CD8-positive, alpha-beta memory T cell (primary cell): Measurements from ENCODE around the gene GABRA4. TPM values are rescaled to one million over a fixed set of nuclear protein-coding genes. Genes with fewer than 3 reads are reported as not detected.

ENCODE experiments used
- CTCF ChIA-PET: fragments of 350-600 bp; sonication (Branson Sonifier 250); formaldehyde crosslinking; loops from one replicate; lab custom pipeline; 2021; ENCODE audit warnings: antibody characterized with exemption; lab: Charles Lee
- POLR2A ChIA-PET: fragments of 350-600 bp; sonication (Branson Sonifier 250); formaldehyde crosslinking; loops from one replicate; lab custom pipeline; 2021; ENCODE audit warnings: antibody characterized with exemption; lab: Charles Lee
- DNase-seq, 5 donors: peaks; one replicate each; pipeline versions ENCODE4 v3.0.0 to v3.0.0-alpha.2; 2020 to 2022; ENCODE audit warnings: mixed read lengths in 1 of 5
- H3K27ac ChIP-seq: one replicate; pipeline ENCODE4 v1.7.0; 2013; ENCODE audit warnings: low read depth, mild to moderate bottlenecking, low read length, moderate library complexity
- H3K27me3 ChIP-seq: 2 replicates; pipeline ENCODE4 v1.7.0; 2013; ENCODE audit warnings: low read length, mild to moderate bottlenecking; ENCODE audit not compliant: insufficient read depth, poor library complexity, severe bottlenecking
- H3K36me3 ChIP-seq: 2 replicates; pipeline ENCODE4 v1.7.0; 2013; ENCODE audit warnings: mild to moderate bottlenecking, low read length, moderate library complexity; ENCODE audit not compliant: insufficient read depth
- H3K4me1 ChIP-seq: 2 replicates; pipeline ENCODE4 v1.7.0; 2013; ENCODE audit warnings: mild to moderate bottlenecking, low read length, moderate library complexity; ENCODE audit not compliant: insufficient read depth
- H3K4me3 ChIP-seq: 2 replicates; pipeline ENCODE4 v1.7.0; 2013; ENCODE audit warnings: mild to moderate bottlenecking, low read length
- H3K9me3 ChIP-seq: 2 replicates; pipeline ENCODE4 v1.7.0; 2013; ENCODE audit warnings: mild to moderate bottlenecking, low read length
- H3K27ac Mint-ChIP-seq, 8 donors: one replicate each; pipeline ENCODE4 v1.8.0; 2020 to 2021; ENCODE audit warnings: mixed read lengths in 8 of 8, mild to moderate bottlenecking in 6 of 8, inconsistent platforms in 3 of 8, moderate library complexity in 3 of 8
- H3K27me3 Mint-ChIP-seq, 2 donors: one replicate each; pipeline ENCODE4 v1.8.0; 2020 to 2021; ENCODE audit warnings: mixed read lengths in 2 of 2, mild to moderate bottlenecking in 1 of 2, moderate library complexity in 1 of 2
- H3K36me3 Mint-ChIP-seq, 3 donors: one replicate each; pipeline ENCODE4 v1.8.0; 2020 to 2021; ENCODE audit warnings: mixed read lengths in 3 of 3, inconsistent platforms in 1 of 3, mild to moderate bottlenecking in 1 of 3
- H3K4me1 Mint-ChIP-seq, 3 donors: one replicate each; pipeline ENCODE4 v1.8.0; 2020 to 2021; ENCODE audit warnings: mixed read lengths in 3 of 3, inconsistent platforms in 1 of 3, mild to moderate bottlenecking in 1 of 3
- H3K4me3 Mint-ChIP-seq, 7 donors: one replicate each; pipeline ENCODE4 v1.8.0; 2020 to 2021; ENCODE audit warnings: mixed read lengths in 7 of 7, mild to moderate bottlenecking in 6 of 7, moderate library complexity in 4 of 7, inconsistent platforms in 2 of 7
- H3K9me3 Mint-ChIP-seq, 5 donors: one replicate each; pipeline ENCODE4 v1.8.0; 2020 to 2022; ENCODE audit warnings: mixed read lengths in 5 of 5, mild to moderate bottlenecking in 3 of 5, moderate library complexity in 2 of 5, inconsistent platforms in 1 of 5
- polyA plus RNA-seq: library from polyadenylated mRNA; unstranded; fragments of 300-500 nt; fragmentation: Illumina TruSeq; gene quantifications from one replicate; pipeline ENCODE4 v1.2.3, GENCODE V29; 2021
- total RNA-seq, 2 experiments: library from RNA; stranded (reverse); gene quantifications; one replicate each; pipeline ENCODE4 v1.2.3, GENCODE V29; 2021

GABRA4 gene
- total and polyA plus RNA-seq, 3 experiments from 2014 or later, result not detected

DNA sequence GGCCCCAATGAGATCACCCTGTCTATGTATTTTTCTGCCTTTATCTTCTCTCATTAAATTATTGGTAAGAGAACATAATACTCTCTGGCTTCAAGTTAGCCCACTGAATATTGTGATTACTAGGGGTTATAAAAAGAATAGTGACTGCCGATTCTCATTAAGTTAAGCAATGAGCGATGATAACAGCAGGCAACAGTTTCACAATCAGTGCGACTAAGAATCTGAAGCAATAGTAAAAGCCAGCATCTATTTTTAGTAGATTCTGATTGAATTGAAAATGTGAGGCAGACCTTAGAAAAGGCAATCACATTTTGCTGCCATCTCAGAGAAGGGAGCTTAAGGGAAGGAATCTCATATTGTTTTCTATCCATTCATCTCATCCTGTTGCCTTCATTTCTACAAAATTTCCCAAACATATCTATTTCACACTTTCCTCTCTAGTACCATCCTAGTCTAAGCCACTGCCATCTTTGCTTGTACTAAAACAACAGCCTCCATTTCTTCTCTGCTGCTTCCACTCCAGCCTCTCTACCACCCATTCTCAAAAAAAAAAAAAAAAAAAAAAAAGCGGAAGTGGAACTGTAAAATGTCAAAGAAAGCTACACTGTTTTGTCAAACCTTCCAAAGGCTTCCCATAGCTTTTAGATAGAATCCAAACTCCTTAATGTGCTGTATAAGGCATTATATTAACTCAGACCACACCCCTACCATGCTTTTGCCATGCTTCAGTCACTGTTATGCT, 17.4 kb downstream of the GABRA4 start:
- Histone ChIP-seq H3K4me1 (no peaks in the 10 kb centered on the region), H3K9me3 (no peaks in the 10 kb centered on the region), H3K27ac (no peak overlapping the region), H3K36me3 (no peaks in the 10 kb centered on the region), H3K4me3 (no peak overlapping the region), H3K27me3 (no peaks in the 10 kb centered on the region)
- H3K36me3 Mint-ChIP-seq, result no peaks in the 10 kb centered on the region
- no peak overlapping the region for H3K27ac Mint-ChIP-seq
- no peak for DNase-seq
- CTCF ChIA-PET, result no interaction called here
- H3K27me3 Mint-ChIP-seq, result peaks cover 5 to 14% of the 10 kb centered on the region in 2 donors
- peaks cover 0 to 7% (median 0%) of the 10 kb centered on the region in 5 donors for H3K9me3 Mint-ChIP-seq
- H3K4me1 Mint-ChIP-seq, result no peaks in the 10 kb centered on the region
- H3K4me3 Mint-ChIP-seq, result no peak overlapping the region
- POLR2A ChIA-PET, result no interaction called here

GRCh38 chr4:46974891-46975543, 18.4 kb downstream of the GABRA4 start:
- no peaks in the 10 kb centered on the region for H3K27me3 ChIP-seq
- ChIA-PET CTCF (no interaction called here), POLR2A (no interaction called here)
- no peaks in the 10 kb centered on the region for H3K9me3 ChIP-seq
- Mint-ChIP-seq H3K4me1 (no peaks in the 10 kb centered on the region), H3K27ac (no peak overlapping the region), H3K4me3 (no peak overlapping the region), H3K9me3 (peaks cover 0 to 4% (median 0%) of the 10 kb centered on the region in 5 donors), H3K36me3 (no peaks in the 10 kb centered on the region), H3K27me3 (peaks cover 5 to 15% of the 10 kb centered on the region in 2 donors)
- no peaks in the 10 kb centered on the region for H3K4me1 ChIP-seq
- no peak overlapping the region for H3K4me3 ChIP-seq
- H3K36me3 ChIP-seq, result no peaks in the 10 kb centered on the region
- no peak for DNase-seq
- H3K27ac ChIP-seq, result no peak overlapping the region

DNA sequence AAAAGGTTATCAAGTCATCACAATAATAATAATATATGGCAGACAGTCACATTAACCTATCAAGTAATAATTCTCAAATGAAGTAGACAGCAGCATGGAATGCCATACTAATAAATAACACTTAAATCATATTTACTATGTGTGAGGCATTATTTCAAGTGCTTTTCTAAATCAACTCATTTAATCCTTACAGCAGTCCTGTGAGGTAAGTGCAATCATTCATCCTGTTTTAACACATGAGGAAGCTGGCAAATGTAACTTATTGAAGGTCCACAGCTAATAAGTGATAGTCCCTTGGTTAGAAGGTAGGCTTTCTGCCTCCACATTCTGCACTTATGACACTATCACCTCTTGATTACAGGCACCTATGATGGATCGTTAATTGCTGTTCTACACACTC, 24.5 kb downstream of the GABRA4 start:
- POLR2A ChIA-PET, result no interaction called here
- H3K4me1 Mint-ChIP-seq, result no peaks in the 10 kb centered on the region
- no peak overlapping the region for H3K27ac Mint-ChIP-seq

DNA sequence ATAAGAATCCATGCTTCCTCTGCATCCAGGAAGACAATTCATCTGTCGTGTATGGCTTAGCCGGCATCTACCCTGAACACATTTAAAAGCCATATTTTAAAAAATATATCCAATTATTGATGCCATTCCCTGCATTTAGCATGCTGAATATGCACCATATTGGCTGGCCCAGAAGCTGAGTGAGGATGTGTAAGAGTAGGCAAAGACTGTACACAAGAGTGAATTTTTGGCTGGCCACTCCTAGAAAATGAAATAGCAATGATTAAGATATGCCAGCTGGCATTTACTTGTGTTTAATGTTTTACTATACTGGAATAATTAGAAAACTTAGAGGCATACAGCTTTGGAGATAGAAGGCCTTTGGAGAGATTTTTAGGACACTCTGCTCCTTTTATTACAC, 25.8 kb downstream of the GABRA4 start:
- H3K27ac Mint-ChIP-seq, result no peak overlapping the region
- peaks cover 5 to 6% of the 10 kb centered on the region in 2 donors for H3K27me3 Mint-ChIP-seq
- no peak overlapping the region for H3K4me3 Mint-ChIP-seq
- H3K9me3 Mint-ChIP-seq, result no peaks in the 10 kb centered on the region
- Histone ChIP-seq H3K4me1 (no peaks in the 10 kb centered on the region), H3K4me3 (no peak overlapping the region), H3K36me3 (no peaks in the 10 kb centered on the region), H3K27ac (no peak overlapping the region), H3K27me3 (no peaks in the 10 kb centered on the region), H3K9me3 (no peaks in the 10 kb centered on the region)
- ChIA-PET CTCF (no interaction called here), POLR2A (no interaction called here)
- DNase-seq, result no peak
- H3K36me3 Mint-ChIP-seq, result no peaks in the 10 kb centered on the region
- no peaks in the 10 kb centered on the region for H3K4me1 Mint-ChIP-seq

More for the DNA sequence above, 24.5 kb downstream of the GABRA4 start:
- CTCF ChIA-PET, result no interaction called here
- DNase-seq, result no peak
- Histone ChIP-seq H3K27me3 (no peaks in the 10 kb centered on the region), H3K9me3 (no peaks in the 10 kb centered on the region), H3K36me3 (no peaks in the 10 kb centered on the region), H3K4me3 (no peak overlapping the region), H3K4me1 (no peaks in the 10 kb centered on the region), H3K27ac (no peak overlapping the region)
- Mint-ChIP-seq H3K4me3 (no peak overlapping the region), H3K27me3 (peaks cover 4 to 8% of the 10 kb centered on the region in 2 donors), H3K36me3 (no peaks in the 10 kb centered on the region), H3K9me3 (no peaks in the 10 kb centered on the region)

DNA sequence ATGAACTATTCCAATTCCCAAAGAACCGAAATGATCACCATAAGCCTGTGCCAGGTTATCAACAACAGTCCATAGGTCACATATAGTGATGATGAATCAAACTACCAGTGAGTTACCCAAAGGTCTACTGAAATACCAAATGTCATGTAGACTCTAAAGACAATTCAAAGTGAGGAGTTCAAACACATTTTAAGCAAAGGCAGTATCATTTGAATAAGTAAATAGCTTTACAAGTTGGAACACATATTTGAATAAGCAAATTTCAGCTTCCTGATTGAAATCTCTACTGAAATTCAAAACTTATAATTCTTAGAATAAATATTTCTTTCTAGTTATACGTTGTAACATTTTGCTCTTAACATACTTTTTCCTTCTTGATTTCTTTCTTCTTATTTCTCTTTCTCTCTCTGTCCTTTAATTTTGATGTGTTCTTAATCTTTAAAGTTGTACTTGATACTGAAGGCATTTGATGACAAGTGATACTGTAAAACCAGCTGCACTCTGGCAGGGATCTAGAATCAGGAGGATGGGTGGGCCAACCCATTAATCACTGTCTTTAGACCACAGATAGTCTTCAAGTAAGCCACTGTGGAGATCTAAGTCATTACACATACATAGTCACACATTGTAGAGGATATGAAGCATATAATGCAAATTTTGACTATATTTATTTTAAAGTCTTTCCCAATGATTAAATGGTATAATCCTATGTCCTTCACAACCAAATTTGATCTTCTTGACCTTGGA, 34.5 kb downstream of the GABRA4 start:
- Histone ChIP-seq H3K27ac (no peak overlapping the region), H3K4me1 (no peaks in the 10 kb centered on the region), H3K9me3 (no peaks in the 10 kb centered on the region), H3K27me3 (no peaks in the 10 kb centered on the region), H3K36me3 (no peaks in the 10 kb centered on the region), H3K4me3 (no peak overlapping the region)
- Mint-ChIP-seq H3K9me3 (no peaks in the 10 kb centered on the region), H3K36me3 (no peaks in the 10 kb centered on the region), H3K4me1 (no peaks in the 10 kb centered on the region), H3K27ac (no peak overlapping the region), H3K27me3 (peaks cover 1 to 13% of the 10 kb centered on the region in 2 donors), H3K4me3 (no peak overlapping the region)
- ChIA-PET CTCF (no interaction called here), POLR2A (no interaction called here)
- no peak for DNase-seq

DNA sequence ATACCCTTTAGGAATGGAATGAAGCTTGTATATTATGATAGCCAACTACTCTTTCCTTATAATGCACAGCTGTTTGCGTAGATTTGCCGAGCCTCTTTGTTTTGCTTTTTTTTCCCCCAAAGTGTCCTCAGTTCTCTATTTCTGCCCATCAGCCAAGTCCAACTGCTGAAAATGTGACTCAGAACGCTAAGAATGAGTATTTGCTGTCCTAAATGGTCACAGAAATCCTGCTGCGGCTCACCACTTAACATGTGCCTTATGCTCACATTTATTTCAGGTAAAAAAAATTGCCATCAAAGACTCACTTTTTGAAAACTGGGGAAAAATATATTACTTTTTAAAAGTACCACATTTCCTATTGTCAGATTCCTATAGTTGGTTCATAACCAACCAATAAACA, 36.9 kb downstream of the GABRA4 start:
- Histone ChIP-seq H3K27me3 (no peaks in the 10 kb centered on the region), H3K27ac (no peak overlapping the region), H3K4me1 (no peaks in the 10 kb centered on the region), H3K4me3 (no peak overlapping the region), H3K9me3 (no peaks in the 10 kb centered on the region), H3K36me3 (no peaks in the 10 kb centered on the region)
- no peaks in the 10 kb centered on the region for H3K36me3 Mint-ChIP-seq
- no peak overlapping the region for H3K4me3 Mint-ChIP-seq
- H3K4me1 Mint-ChIP-seq, result no peaks in the 10 kb centered on the region
- H3K9me3 Mint-ChIP-seq, result no peaks in the 10 kb centered on the region
- no peak overlapping the region for H3K27ac Mint-ChIP-seq
- H3K27me3 Mint-ChIP-seq, result peaks cover 0 to 14% of the 10 kb centered on the region in 2 donors
- CTCF ChIA-PET, result no interaction called here
- POLR2A ChIA-PET, result no interaction called here
- DNase-seq, result no peak

DNA sequence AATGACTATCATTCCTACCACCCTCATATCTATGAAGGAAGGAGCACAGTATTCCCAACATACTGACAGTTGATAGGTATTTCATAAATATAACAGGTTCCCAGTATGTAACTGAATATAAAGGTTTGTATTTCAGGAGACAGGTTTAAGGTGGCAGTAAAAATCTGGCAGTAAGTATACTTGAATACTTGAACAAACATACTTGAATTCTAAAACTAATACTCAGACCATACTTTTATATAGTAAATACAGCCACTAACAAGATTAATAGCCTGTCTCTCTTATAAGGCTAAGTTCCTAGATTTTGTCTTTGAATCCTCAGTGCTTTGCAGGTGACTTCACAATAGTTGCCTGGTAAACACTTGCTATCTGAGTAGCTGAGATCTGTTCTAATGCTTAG, 37.8 kb downstream of the GABRA4 start:
- no peaks in the 10 kb centered on the region for H3K4me1 Mint-ChIP-seq
- no peaks in the 10 kb centered on the region for H3K36me3 ChIP-seq
- H3K4me3 Mint-ChIP-seq, result no peak overlapping the region
- DNase-seq, result no peak
- H3K27ac Mint-ChIP-seq, result no peak overlapping the region
- no peaks in the 10 kb centered on the region for H3K9me3 Mint-ChIP-seq
- H3K27ac ChIP-seq, result no peak overlapping the region
- POLR2A ChIA-PET, result no interaction called here
- H3K9me3 ChIP-seq, result no peaks in the 10 kb centered on the region
- no peaks in the 10 kb centered on the region for H3K36me3 Mint-ChIP-seq
- H3K27me3 Mint-ChIP-seq, result peaks cover 0 to 13% of the 10 kb centered on the region in 2 donors
- no peaks in the 10 kb centered on the region for H3K4me1 ChIP-seq
- CTCF ChIA-PET, result no interaction called here
- H3K4me3 ChIP-seq, result no peak overlapping the region
- no peaks in the 10 kb centered on the region for H3K27me3 ChIP-seq

DNA sequence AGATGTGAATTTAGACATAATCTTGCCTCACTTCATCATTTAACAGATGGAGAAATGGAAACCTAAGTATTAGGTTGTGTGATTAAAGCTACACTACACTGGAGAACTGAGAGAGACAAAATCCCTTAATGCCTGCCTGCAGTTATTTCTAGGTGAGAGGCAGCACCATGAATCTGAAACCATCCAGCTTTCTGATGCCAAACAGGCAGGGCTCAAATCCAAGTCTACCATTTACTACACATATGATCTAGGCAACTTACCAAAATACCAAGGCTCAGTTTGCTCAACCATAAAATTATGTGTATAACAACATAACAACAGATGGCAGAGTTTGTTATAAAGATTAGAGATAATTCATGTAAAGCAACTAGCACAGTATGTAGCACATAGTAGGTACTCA, 38.7 kb downstream of the GABRA4 start:
- Histone ChIP-seq H3K27me3 (no peaks in the 10 kb centered on the region), H3K9me3 (no peaks in the 10 kb centered on the region), H3K4me3 (no peak overlapping the region), H3K36me3 (no peaks in the 10 kb centered on the region), H3K4me1 (no peaks in the 10 kb centered on the region), H3K27ac (no peak overlapping the region)
- CTCF ChIA-PET, result no interaction called here
- Mint-ChIP-seq H3K4me3 (no peak overlapping the region), H3K9me3 (no peaks in the 10 kb centered on the region), H3K4me1 (no peaks in the 10 kb centered on the region), H3K27ac (no peak overlapping the region), H3K27me3 (peaks cover 0 to 13% of the 10 kb centered on the region in 2 donors), H3K36me3 (no peaks in the 10 kb centered on the region)
- POLR2A ChIA-PET, result no interaction called here
- no peak for DNase-seq
